IMR-90 (cell line): ENCODE data around the gene CD163L1. TPM values are rescaled to one million over a fixed set of nuclear protein-coding genes. Genes with fewer than 3 reads are reported as not detected.

Experiments used
- ATAC-seq: fragments of 200-7000 bp; cut with Tn5 transposase; 2 replicates; pipeline ENCODE4 v1.9.1; 2020; ENCODE audit warnings: low read depth, mild to moderate bottlenecking, moderate library complexity
- BruUV-seq: library from RNA; stranded (reverse); fragments of 400-500 nt; replicated peaks from 2 replicates; lab custom pipeline; 2021; lab: Mats Ljungman, UMichigan
- CTCF ChIA-PET: fragments of 300-600 bp; formaldehyde crosslinking; extraction: SDS; loops from one replicate; lab custom pipeline; 2021; ENCODE audit warnings: antibody characterized with exemption; lab: Yijun Ruan, JAX
- POLR2A ChIA-PET: fragments of 300-600 bp; sonication (Branson Sonifier 250); formaldehyde crosslinking; loops from one replicate; lab custom pipeline; 2022; ENCODE audit warnings: antibody characterized with exemption; ENCODE audit not compliant: unreplicated experiment; lab: Charles Lee
- DNase-seq: peaks from one replicate; pipeline ENCODE4 v3.0.0; 2013
- H2AFZ ChIP-seq: replicated peaks from 2 replicates; pipeline ENCODE3; 2013; ENCODE audit warnings: low read length, mild to moderate bottlenecking; ENCODE audit not compliant: poor library complexity
- H2AK5ac ChIP-seq: 2 replicates; pipeline ENCODE4 v1.6.1; 2013; ENCODE audit warnings: low read depth, low read length, inconsistent platforms
- H2AK9ac ChIP-seq: replicated peaks from 2 replicates; pipeline ENCODE3; 2013; ENCODE audit warnings: mild to moderate bottlenecking, low read depth, low read length, moderate library complexity; ENCODE audit not compliant: poor library complexity
- H2BK120ac ChIP-seq: 2 replicates; pipeline ENCODE4 v1.6.1; 2013; ENCODE audit warnings: low read depth, low read length, inconsistent platforms
- H2BK15ac ChIP-seq: 3 replicates; pipeline ENCODE4 v1.6.1; 2013; ENCODE audit warnings: low read depth, low read length, inconsistent platforms
- H2BK20ac ChIP-seq: 2 replicates; pipeline ENCODE4 v1.6.1; 2013; ENCODE audit warnings: low read depth, mild to moderate bottlenecking, inconsistent platforms, low read length, moderate library complexity
- H2BK5ac ChIP-seq: 2 replicates; pipeline ENCODE4 v1.6.1; 2013; ENCODE audit warnings: mild to moderate bottlenecking, low read depth, low read length, inconsistent platforms; ENCODE audit not compliant: poor library complexity, severe bottlenecking
- H3K14ac ChIP-seq: replicated peaks from 2 replicates; pipeline ENCODE4 v1.6.1; 2013; ENCODE audit warnings: low read depth, low read length, inconsistent platforms
- H3K18ac ChIP-seq: 2 replicates; pipeline ENCODE4 v1.6.1; 2013; ENCODE audit warnings: low read depth, low read length, control low read depth
- H3K23ac ChIP-seq: 2 replicates; pipeline ENCODE4 v1.6.1; 2013; ENCODE audit warnings: low read depth, low read length, inconsistent platforms
- H3K27ac ChIP-seq: 2 replicates; pipeline ENCODE4 v1.5.1; 2013; ENCODE audit warnings: mild to moderate bottlenecking, control low read depth, low read length; ENCODE audit not compliant: insufficient read depth
- H3K27me3 ChIP-seq: 2 replicates; pipeline ENCODE4 v1.6.1; 2013; ENCODE audit warnings: low read length; ENCODE audit not compliant: control insufficient read depth, insufficient read depth
- H3K36me3 ChIP-seq: 2 replicates; pipeline ENCODE4 v1.6.1; 2013; ENCODE audit warnings: low read length, mixed read lengths; ENCODE audit not compliant: control insufficient read depth, insufficient read depth
- H3K4ac ChIP-seq: 2 replicates; pipeline ENCODE4 v1.6.1; 2013; ENCODE audit warnings: low read depth, low read length, inconsistent platforms
- H3K4me1 ChIP-seq: 2 replicates; pipeline ENCODE4 v1.6.1; 2013; ENCODE audit warnings: low read length, mixed read lengths; ENCODE audit not compliant: control insufficient read depth, insufficient read depth
- H3K4me2 ChIP-seq: 2 replicates; pipeline ENCODE4 v1.6.1; 2013; ENCODE audit warnings: low read depth, mild to moderate bottlenecking, control low read depth, low read length, moderate library complexity
- H3K4me3 ChIP-seq: 2 replicates; pipeline ENCODE4 v1.5.1; 2013; ENCODE audit warnings: low read depth, mild to moderate bottlenecking, control low read depth, low read length, moderate library complexity; ENCODE audit not compliant: insufficient read depth
- H3K56ac ChIP-seq: 2 replicates; pipeline ENCODE4 v1.6.1; 2013; ENCODE audit warnings: low read length, inconsistent platforms; ENCODE audit not compliant: insufficient read depth; ENCODE audit errors: extremely low read depth
- H3K79me1 ChIP-seq, 2 experiments: 2 replicates each; pipeline ENCODE4 v1.6.1; 2013; ENCODE audit warnings: low read length in 2 of 2, inconsistent platforms in 1 of 2, low read depth in 1 of 2
- H3K9ac ChIP-seq: 2 replicates; pipeline ENCODE4 v1.6.1; 2013; ENCODE audit warnings: low read depth, low read length, control low read depth
- H3K9me1 ChIP-seq: 2 replicates; pipeline ENCODE4 v1.6.1; 2013; ENCODE audit warnings: low read length, inconsistent platforms; ENCODE audit not compliant: insufficient read depth
- H3K9me3 ChIP-seq: 2 replicates; pipeline ENCODE4 v1.6.1; 2013; ENCODE audit warnings: low read length; ENCODE audit not compliant: control insufficient read depth, insufficient read depth
- H4K20me1 ChIP-seq: 2 replicates; pipeline ENCODE4 v1.6.1; 2013; ENCODE audit warnings: low read length, inconsistent platforms; ENCODE audit not compliant: insufficient read depth
- H4K5ac ChIP-seq: 2 replicates; pipeline ENCODE4 v1.6.1; 2013; ENCODE audit warnings: mild to moderate bottlenecking, low read depth, low read length, control low read depth
- H4K8ac ChIP-seq, 2 experiments: 2 replicates each; pipeline ENCODE4 v1.6.1; 2013; ENCODE audit warnings: low read depth in 2 of 2, low read length in 2 of 2, control low read depth in 1 of 2, inconsistent platforms in 1 of 2
- H4K91ac ChIP-seq: 2 replicates; pipeline ENCODE4 v1.6.1; 2013; ENCODE audit warnings: low read depth, low read length, inconsistent platforms; ENCODE audit not compliant: insufficient read depth
- BHLHE40 ChIP-seq: fragments of 150-350 bp; IDR thresholded peaks from 2 replicates; pipeline ENCODE4 v1.6.1; 2016; ENCODE audit warnings: mild to moderate bottlenecking, low read depth, low read length
- CEBPB ChIP-seq: IDR thresholded peaks from 2 replicates; pipeline ENCODE4 v1.6.1; 2012; ENCODE audit warnings: low read depth, low read length, improper control_type of control experiment
- CHD1 ChIP-seq: IDR thresholded peaks from 2 replicates; pipeline ENCODE4 v1.6.1; 2012; ENCODE audit warnings: low read depth, low read length, improper control_type of control experiment
- ELK1 ChIP-seq: fragments of 150-350 bp; IDR thresholded peaks from 2 replicates; pipeline ENCODE4 v1.6.1; 2016; ENCODE audit warnings: low read depth, mild to moderate bottlenecking, low read length, moderate library complexity, borderline replicate concordance
- FOS ChIP-seq: fragments of 150-350 bp; IDR thresholded peaks from 2 replicates; pipeline ENCODE4 v1.6.1; 2016; ENCODE audit warnings: low read depth, low read length
- MAFK ChIP-seq: IDR thresholded peaks from 2 replicates; pipeline ENCODE4 v1.6.1; 2012; ENCODE audit warnings: low read depth, low read length, improper control_type of control experiment
- MAZ ChIP-seq: IDR thresholded peaks from 2 replicates; pipeline ENCODE4 v1.6.1; 2012; ENCODE audit warnings: low read depth, mild to moderate bottlenecking, low read length, improper control_type of control experiment, moderate library complexity, borderline replicate concordance
- NFE2L2 ChIP-seq: fragments of 150-350 bp; IDR thresholded peaks from 2 replicates; pipeline ENCODE4 v1.6.1; 2016; ENCODE audit warnings: low read depth, mild to moderate bottlenecking, low read length
- POLR2A ChIP-seq: IDR thresholded peaks from 2 replicates; pipeline ENCODE4 v1.6.1; 2012; ENCODE audit warnings: mild to moderate bottlenecking, low read depth, low read length
- RCOR1 ChIP-seq: IDR thresholded peaks from 2 replicates; pipeline ENCODE4 v1.6.1; 2012; ENCODE audit warnings: mild to moderate bottlenecking, low read length, improper control_type of control experiment; ENCODE audit not compliant: insufficient replicate concordance
- SMC3 ChIP-seq: fragments of 150-350 bp; IDR thresholded peaks from 2 replicates; pipeline ENCODE4 v1.6.1; 2016; ENCODE audit warnings: low read depth, mild to moderate bottlenecking, antibody characterized with exemption, low read length, moderate library complexity
- USF2 ChIP-seq: fragments of 150-350 bp; IDR thresholded peaks from 2 replicates; pipeline ENCODE4 v1.6.1; 2017; ENCODE audit warnings: mild to moderate bottlenecking, antibody characterized with exemption, low read length, low read depth
- WGBS, 2 experiments: methylation state at CpG; one replicate each; pipeline versions ENCODE4 v1.1.5 to v1.1.7; 2013; ENCODE audit warnings: missing lambda C conversion rate in 2 of 2; ENCODE audit not compliant: insufficient read length in 1 of 2; ENCODE audit errors: extremely low coverage in 2 of 2; 5-methylcytosine and 5-hydroxymethylcytosine counted together
- dilution Hi-C: fragments of 300-500 bp; cut with HindIII; formaldehyde crosslinking; loops from one replicate; pipeline ENCODE4 v1.14.3; 2018; ENCODE audit warnings: low sequenced_read_pairs; ENCODE audit not compliant: unreplicated experiment
- in situ Hi-C: fragments of 300-500 bp; cut with MboI; formaldehyde crosslinking; loops from 3 replicates; pipeline ENCODE4 v1.14.3; 2019; ENCODE audit warnings: low sequenced_read_pairs, inconsistent platforms, mixed read lengths
- intact Hi-C: fragments of 100-400 bp; cut with micrococcal nuclease; formaldehyde crosslinking; loops from 2 replicates; pipeline ENCODE4 v1.10.0; 2022
- polyA plus RNA-seq, 3 experiments: library from polyadenylated mRNA; depleted of rRNA; stranded (reverse); fragments of >200 nt; gene quantifications; 2 replicates each; pipeline ENCODE4 v1.2.3, GENCODE V29; 2012; ENCODE audit warnings: low replicate concordance in 1 of 3
- total RNA-seq: library from RNA; depleted of rRNA; stranded (reverse); fragments of >200 nt; gene quantifications from 2 replicates; pipeline ENCODE4 v1.2.3, GENCODE V29; 2012
- TF ChIP-seq, protein P1 (sequence below): conservative IDR thresholded peaks from 2 replicates; pipeline ENCODE4 v1.5.1; 2012; ENCODE audit warnings: mild to moderate bottlenecking, low read depth, low read length, improper control_type of control experiment

The CD163L1 gene
- total and polyA plus RNA-seq, 2 of the 4 experiments (the other 2 are of a cell fraction), result 0.50 to 1.6 TPM

- H2BK5ac ChIP-seq, result no peak overlapping the region
- H3K9me3 ChIP-seq, result peaks cover 4% of the 10 kb centered on the region; the same call in 1 of the 2 replicates
- H4K5ac ChIP-seq, result no peak overlapping the region
- intact Hi-C loops, result no loop called here
- dilution Hi-C loops, result no loop called here
- H2AFZ ChIP-seq, result no peak overlapping the region
- POLR2A ChIA-PET, result no interaction called here
- H4K91ac ChIP-seq, result no peak overlapping the region
- H4K8ac ChIP-seq, result no peak overlapping the region
- no peak overlapping the region for H2BK20ac ChIP-seq
- no peak overlapping the region for H2AK5ac ChIP-seq
- no peaks in the 10 kb centered on the region for H3K4me1 ChIP-seq
- H3K27ac ChIP-seq, result no peak overlapping the region
- H3K14ac ChIP-seq, result no peak overlapping the region
- TF ChIP-seq NFE2L2 (no peak), RCOR1 (no peak), FOS (no peak), CHD1 (no peak), BHLHE40 (no peak), MAFK (no peak), ELK1 (no peak), CEBPB (no peak), SMC3 (no peak), USF2 (no peak), POLR2A (no peak), MAZ (no peak)
- TF ChIP-seq, protein P1, sequence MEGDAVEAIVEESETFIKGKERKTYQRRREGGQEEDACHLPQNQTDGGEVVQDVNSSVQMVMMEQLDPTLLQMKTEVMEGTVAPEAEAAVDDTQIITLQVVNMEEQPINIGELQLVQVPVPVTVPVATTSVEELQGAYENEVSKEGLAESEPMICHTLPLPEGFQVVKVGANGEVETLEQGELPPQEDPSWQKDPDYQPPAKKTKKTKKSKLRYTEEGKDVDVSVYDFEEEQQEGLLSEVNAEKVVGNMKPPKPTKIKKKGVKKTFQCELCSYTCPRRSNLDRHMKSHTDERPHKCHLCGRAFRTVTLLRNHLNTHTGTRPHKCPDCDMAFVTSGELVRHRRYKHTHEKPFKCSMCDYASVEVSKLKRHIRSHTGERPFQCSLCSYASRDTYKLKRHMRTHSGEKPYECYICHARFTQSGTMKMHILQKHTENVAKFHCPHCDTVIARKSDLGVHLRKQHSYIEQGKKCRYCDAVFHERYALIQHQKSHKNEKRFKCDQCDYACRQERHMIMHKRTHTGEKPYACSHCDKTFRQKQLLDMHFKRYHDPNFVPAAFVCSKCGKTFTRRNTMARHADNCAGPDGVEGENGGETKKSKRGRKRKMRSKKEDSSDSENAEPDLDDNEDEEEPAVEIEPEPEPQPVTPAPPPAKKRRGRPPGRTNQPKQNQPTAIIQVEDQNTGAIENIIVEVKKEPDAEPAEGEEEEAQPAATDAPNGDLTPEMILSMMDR, result no peak
- CTCF ChIA-PET, result no interaction called here
- H3K4ac ChIP-seq, result no peak overlapping the region
- H4K20me1 ChIP-seq, result no peaks in the 10 kb centered on the region
- in situ Hi-C loops, result no loop called here
- no peak overlapping the region for H3K18ac ChIP-seq
- H3K23ac ChIP-seq, result no peak overlapping the region
- 79% methylated on average over 3 of the region's 6 CpGs; no CpG with 5 or more reads in 1 of the 2 experiments for WGBS, 2 experiments
- H2AK9ac ChIP-seq, result no peak overlapping the region
- H3K9me1 ChIP-seq, result no peaks in the 10 kb centered on the region
- no peak overlapping the region for H3K4me2 ChIP-seq
- DNase-seq, result no peak
- H3K4me3 ChIP-seq, result no peak overlapping the region
- no TSS peak for BruUV-seq
- no peak for ATAC-seq
- no peaks in the 10 kb centered on the region for H3K36me3 ChIP-seq
- no peak overlapping the region for H2BK15ac ChIP-seq
- H3K27me3 ChIP-seq, result no peaks in the 10 kb centered on the region; the same call in 1 of the 2 replicates
- no peak overlapping the region for H3K56ac ChIP-seq
- H3K79me1 ChIP-seq, result no peaks in the 10 kb centered on the region
- H2BK120ac ChIP-seq, result no peak overlapping the region
- H3K9ac ChIP-seq, result no peak overlapping the region
These were observed 42.6 kb upstream of the CD163L1 start for GRCh38 chr12:7486512-7486911.
